ENCODE data around the gene CDC42EP3.

Gene CDC42EP3

DNA sequence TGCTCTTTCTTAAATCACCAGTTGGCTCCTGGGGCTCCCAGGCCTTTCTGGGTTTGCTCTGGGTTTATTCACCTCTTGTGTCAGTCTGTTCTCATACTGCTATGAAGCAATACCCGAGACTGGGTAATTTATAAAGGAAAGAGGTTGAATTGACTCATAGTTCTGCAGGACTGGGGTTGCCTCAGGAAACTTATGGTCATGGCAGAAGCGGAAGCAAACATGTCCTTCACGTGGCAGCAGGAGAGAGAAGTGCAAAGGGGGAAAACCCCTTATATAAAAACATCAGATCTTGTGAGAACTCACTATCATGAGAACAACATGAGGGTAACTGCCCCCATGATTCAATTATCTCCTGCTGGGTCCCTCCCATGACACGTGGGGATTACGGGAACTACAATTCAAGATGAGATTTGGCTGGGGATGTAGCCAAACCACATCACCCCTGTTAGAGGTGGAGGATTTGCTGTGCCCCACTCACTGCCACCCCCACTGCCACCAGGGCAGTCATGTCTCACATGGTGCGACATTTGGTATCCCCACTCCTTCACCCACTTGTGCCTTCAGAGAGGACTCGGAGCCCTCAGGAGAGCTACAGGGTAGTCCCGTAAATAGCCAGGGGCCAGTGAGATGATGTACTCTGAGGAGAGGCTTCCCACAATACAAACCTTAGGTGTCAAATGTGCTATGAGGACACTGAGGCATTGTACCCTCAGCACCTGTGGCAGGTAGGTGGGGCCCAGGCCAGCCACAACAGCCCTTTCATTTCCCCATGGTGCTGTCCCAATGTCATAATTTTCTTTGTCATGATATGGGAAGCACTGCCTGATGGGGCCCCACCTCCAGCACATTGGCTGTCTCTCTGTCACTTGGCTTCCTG lies 35.7 kb downstream of the CDC42EP3 start:
- no peaks in the 10 kb centered on the region for H3K79me2 ChIP-seq (ENCODE audit: low read length)
- no peaks in the 10 kb centered on the region for H3F3A ChIP-seq (ENCODE audit: insufficient read depth, low read length)
- H2AFZ ChIP-seq (ENCODE audit: low read length): no peak overlapping the region
- H4K20me1 ChIP-seq (ENCODE audit: insufficient read depth, low read length): no peaks in the 10 kb centered on the region
- H3K4me3 ChIP-seq (ENCODE audit: low read length): no peak overlapping the region
- no peaks in the 10 kb centered on the region for H3K4me1 ChIP-seq (ENCODE audit: low read length)
- no peaks in the 10 kb centered on the region for H3K36me3 ChIP-seq (replicated peaks; ENCODE audit: insufficient read depth, low read length)
- no peaks in the 10 kb centered on the region for H3K9me2 ChIP-seq (replicated peaks; ENCODE audit: insufficient read depth, low read length)
- H3K27me3 ChIP-seq (replicated peaks; ENCODE audit: insufficient read depth, low read length): no peaks in the 10 kb centered on the region
- H3K4me2 ChIP-seq (ENCODE audit: low read depth, low read length): no peak overlapping the region
- no peak overlapping the region for H3K9ac ChIP-seq (ENCODE audit: low read length)
- TF ChIP-seq CTCF (IDR thresholded peaks at IDR 0.05; ENCODE audit: low read length) (no peak), EZH2phosphoT487 (IDR thresholded peaks at IDR 0.05; ENCODE audit: low read length) (no peak), EZH2 (optimal IDR thresholded peaks at IDR 0.05; ENCODE audit: low read depth, low read length) (no peak)
- H3K27ac ChIP-seq (ENCODE audit: low read length): no peak overlapping the region
- no peak for DNase-seq
- no peaks in the 10 kb centered on the region for H3K9me3 ChIP-seq (replicated peaks; ENCODE audit: insufficient read depth, low read length)

GRCh38 chr2:37634914-37635503 lies 36.4 kb downstream of the CDC42EP3 start:
- DNase-seq: no peak
- TF ChIP-seq EZH2phosphoT487 (IDR thresholded peaks at IDR 0.05; ENCODE audit: low read length): no peak
- TF ChIP-seq CTCF (IDR thresholded peaks at IDR 0.05; ENCODE audit: low read length): no peak
- no peak for TF ChIP-seq EZH2 (optimal IDR thresholded peaks at IDR 0.05; ENCODE audit: low read depth, low read length)
- no peaks in the 10 kb centered on the region for H3K27me3 ChIP-seq (replicated peaks; ENCODE audit: insufficient read depth, low read length)
- no peak overlapping the region for H2AFZ ChIP-seq (ENCODE audit: low read length)
- no peaks in the 10 kb centered on the region for H3K9me2 ChIP-seq (replicated peaks; ENCODE audit: insufficient read depth, low read length)
- H3K9me3 ChIP-seq (replicated peaks; ENCODE audit: insufficient read depth, low read length): no peaks in the 10 kb centered on the region
- H3K4me3 ChIP-seq (ENCODE audit: low read length): no peak overlapping the region
- no peaks in the 10 kb centered on the region for H3K36me3 ChIP-seq (replicated peaks; ENCODE audit: insufficient read depth, low read length)
- no peaks in the 10 kb centered on the region for H3K4me1 ChIP-seq (ENCODE audit: low read length)
- no peak overlapping the region for H3K9ac ChIP-seq (ENCODE audit: low read length)
- no peaks in the 10 kb centered on the region for H3K79me2 ChIP-seq (ENCODE audit: low read length)
- no peak overlapping the region for H3K4me2 ChIP-seq (ENCODE audit: low read depth, low read length)
- H3F3A ChIP-seq (ENCODE audit: insufficient read depth, low read length): no peaks in the 10 kb centered on the region
- H4K20me1 ChIP-seq (ENCODE audit: insufficient read depth, low read length): no peaks in the 10 kb centered on the region
- no peak overlapping the region for H3K27ac ChIP-seq (ENCODE audit: low read length)

- TF ChIP-seq EZH2 (optimal IDR thresholded peaks at IDR 0.05; ENCODE audit: low read depth, low read length): no peak
- no peak for TF ChIP-seq CTCF (IDR thresholded peaks at IDR 0.05; ENCODE audit: low read length)
- TF ChIP-seq EZH2phosphoT487 (IDR thresholded peaks at IDR 0.05; ENCODE audit: low read length): no peak
- no peaks in the 10 kb centered on the region for H3K79me2 ChIP-seq (ENCODE audit: low read length)
- H2AFZ ChIP-seq (ENCODE audit: low read length): no peak overlapping the region
- H3K9me3 ChIP-seq (replicated peaks; ENCODE audit: insufficient read depth, low read length): no peaks in the 10 kb centered on the region
- no peak overlapping the region for H3K9ac ChIP-seq (ENCODE audit: low read length)
- DNase-seq: no peak
- H3K27me3 ChIP-seq (replicated peaks; ENCODE audit: insufficient read depth, low read length): no peaks in the 10 kb centered on the region
- H3K9me2 ChIP-seq (replicated peaks; ENCODE audit: insufficient read depth, low read length): no peaks in the 10 kb centered on the region
- no peak overlapping the region for H3K4me2 ChIP-seq (ENCODE audit: low read depth, low read length)
- H3K4me3 ChIP-seq (ENCODE audit: low read length): no peak overlapping the region
- no peaks in the 10 kb centered on the region for H3K36me3 ChIP-seq (replicated peaks; ENCODE audit: insufficient read depth, low read length)
- no peaks in the 10 kb centered on the region for H4K20me1 ChIP-seq (ENCODE audit: insufficient read depth, low read length)
- no peak overlapping the region for H3K27ac ChIP-seq (ENCODE audit: low read length)
- H3K4me1 ChIP-seq (ENCODE audit: low read length): no peaks in the 10 kb centered on the region
- H3F3A ChIP-seq (ENCODE audit: insufficient read depth, low read length): no peaks in the 10 kb centered on the region
Observed at GRCh38 chr2:37633845-37634244, 37.6 kb downstream of the CDC42EP3 start.

Data from MM.1S (cell line).